ENCODE measurements around the gene RNF44. TPM values are rescaled to one million over a fixed set of nuclear protein-coding genes. Genes with fewer than 3 reads are reported as not detected.

Gene RNF44
- total RNA-seq (10 to 100 TPM in 2 of 4 donors, 1 to 10 TPM in 2; 7.6 to 15.0 (median 11.1) TPM), polyA plus RNA-seq (10 to 100 TPM; 18.0 to 64.0 (median 25.4) TPM)

DNA sequence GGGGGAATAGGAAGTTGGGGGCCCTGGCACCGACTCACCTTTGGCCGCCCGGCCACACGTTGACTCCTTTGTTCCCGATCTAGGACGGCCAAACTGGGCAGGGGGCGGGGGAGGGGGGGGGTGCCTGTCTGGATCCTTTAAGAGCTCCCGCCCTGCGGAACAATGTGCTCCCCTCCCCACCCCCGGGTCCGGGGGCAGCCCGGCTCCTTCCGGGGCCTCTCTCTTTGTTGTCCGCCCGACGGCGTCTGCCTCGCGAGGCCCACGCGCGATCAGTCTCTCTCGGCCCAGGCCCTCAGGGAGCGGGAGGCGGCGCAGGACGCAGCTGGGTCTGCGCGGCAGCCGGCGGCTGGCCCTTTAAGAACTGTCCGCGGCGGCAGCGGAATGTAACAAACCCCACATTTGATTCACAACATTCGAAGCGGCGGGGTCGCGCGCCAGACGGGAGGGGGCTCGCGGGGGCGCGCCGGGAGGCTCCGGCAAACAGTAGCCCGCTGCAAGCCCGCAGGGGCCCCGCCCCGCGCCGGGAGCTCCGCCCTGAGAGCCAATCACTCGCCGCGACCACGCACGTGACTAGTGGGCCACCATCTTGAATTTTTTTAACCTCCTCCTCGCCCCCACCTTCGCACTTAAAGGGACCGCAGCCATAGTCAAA lies at the start of gene RNF44:
RNF44 (minus strand) TSS at position 501 of the 652 bp plus-strand sequence. CDS start 4,930 bp downstream, outside the sequence.
- H3K27me3 ChIP-seq: no peaks in the 10 kb centered on the region
- H3K4me3 ChIP-seq: peak within 1 kb of the TSS; percentile 67 to 96 (median 90)
- TF ChIP-seq, protein P1, sequence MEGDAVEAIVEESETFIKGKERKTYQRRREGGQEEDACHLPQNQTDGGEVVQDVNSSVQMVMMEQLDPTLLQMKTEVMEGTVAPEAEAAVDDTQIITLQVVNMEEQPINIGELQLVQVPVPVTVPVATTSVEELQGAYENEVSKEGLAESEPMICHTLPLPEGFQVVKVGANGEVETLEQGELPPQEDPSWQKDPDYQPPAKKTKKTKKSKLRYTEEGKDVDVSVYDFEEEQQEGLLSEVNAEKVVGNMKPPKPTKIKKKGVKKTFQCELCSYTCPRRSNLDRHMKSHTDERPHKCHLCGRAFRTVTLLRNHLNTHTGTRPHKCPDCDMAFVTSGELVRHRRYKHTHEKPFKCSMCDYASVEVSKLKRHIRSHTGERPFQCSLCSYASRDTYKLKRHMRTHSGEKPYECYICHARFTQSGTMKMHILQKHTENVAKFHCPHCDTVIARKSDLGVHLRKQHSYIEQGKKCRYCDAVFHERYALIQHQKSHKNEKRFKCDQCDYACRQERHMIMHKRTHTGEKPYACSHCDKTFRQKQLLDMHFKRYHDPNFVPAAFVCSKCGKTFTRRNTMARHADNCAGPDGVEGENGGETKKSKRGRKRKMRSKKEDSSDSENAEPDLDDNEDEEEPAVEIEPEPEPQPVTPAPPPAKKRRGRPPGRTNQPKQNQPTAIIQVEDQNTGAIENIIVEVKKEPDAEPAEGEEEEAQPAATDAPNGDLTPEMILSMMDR (IDR thresholded peaks at IDR 0.05): no peak
- TF ChIP-seq EP300 (IDR thresholded peaks at IDR 0.05) (no peak), POLR2A (IDR thresholded peaks at IDR 0.05) (peak; percentile 45 to 63), POLR2AphosphoS5 (IDR thresholded peaks at IDR 0.05) (peak; percentile 48 to 77 (median 67))
- intact Hi-C loops (cut with DNase I): loop anchor here (2.0 to 10.0 kb wide), 4 partner anchors 88 to 488 kb away; partner anchors contain the start of genes FAF2, HIGD2A, KIAA1191 and NOP16
- 0 to 1% methylated on average over 63 of the region's 63 CpGs for WGBS, 2 donors
- H3K9me3 ChIP-seq: no peaks in the 10 kb centered on the region
- DNase-seq: peak; percentile 99
- no peaks in the 10 kb centered on the region for H3K36me3 ChIP-seq
- H3K4me1 ChIP-seq: peaks cover 0 to 62% (median 52%) of the 10 kb centered on the region in 4 donors
- peak within 1 kb of the TSS; percentile 93 to 99 (median 98) for H3K27ac ChIP-seq

DNA sequence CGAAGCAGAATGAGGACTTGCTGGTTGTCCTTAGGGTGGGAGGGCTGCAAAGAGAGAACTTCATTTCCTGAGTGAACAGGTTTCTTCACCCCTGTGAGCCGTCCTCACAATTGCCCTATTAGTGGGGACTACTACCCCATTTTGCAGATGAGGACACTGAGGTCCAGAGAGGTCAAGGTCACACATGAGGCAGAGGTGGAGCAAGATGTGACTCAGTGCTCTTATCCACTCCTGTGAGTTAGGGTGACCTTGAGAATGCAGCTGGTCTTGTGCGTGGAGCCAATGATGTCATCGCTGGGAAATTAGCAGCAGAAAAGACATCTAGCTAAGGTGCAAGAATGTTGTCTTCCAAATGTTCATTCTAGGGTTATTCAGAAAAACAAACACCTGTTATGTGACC lies 45.9 kb upstream of the RNF44 start:
- H3K9me3 ChIP-seq: peaks cover 4 to 14% (median 11%) of the 10 kb centered on the region in 4 donors
- WGBS, 2 donors: 89 to 90% methylated on average over 4 of the region's 4 CpGs
- H3K36me3 ChIP-seq: no peaks in the 10 kb centered on the region
- TF ChIP-seq EP300 (IDR thresholded peaks at IDR 0.05) (no peak), POLR2A (IDR thresholded peaks at IDR 0.05) (no peak), POLR2AphosphoS5 (IDR thresholded peaks at IDR 0.05) (no peak)
- TF ChIP-seq, protein P1 (IDR thresholded peaks at IDR 0.05): no peak
- DNase-seq: no peak
- no peak overlapping the region for H3K27ac ChIP-seq
- no peak overlapping the region for H3K4me3 ChIP-seq
- no peaks in the 10 kb centered on the region for H3K4me1 ChIP-seq
- intact Hi-C loops (cut with DNase I): no loop called here
- no peaks in the 10 kb centered on the region for H3K27me3 ChIP-seq

DNA sequence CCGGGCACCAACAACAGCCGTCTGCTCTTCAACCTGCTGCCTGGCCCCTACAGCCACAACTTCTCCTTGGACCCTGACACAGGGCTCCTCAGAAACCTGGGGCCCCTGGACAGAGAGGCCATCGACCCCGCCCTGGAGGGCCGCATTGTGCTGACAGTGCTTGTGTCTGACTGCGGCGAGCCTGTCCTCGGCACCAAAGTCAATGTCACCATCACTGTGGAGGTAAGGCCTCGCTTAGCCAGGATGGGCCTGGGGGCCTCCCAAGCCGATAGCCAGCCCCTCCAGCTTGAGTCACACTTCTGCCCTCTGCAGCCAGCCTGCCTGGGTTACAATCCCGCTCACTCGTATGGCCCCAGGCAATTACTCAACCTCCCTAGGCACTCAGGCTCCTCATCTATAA lies 44.2 kb upstream of the RNF44 start:
- Histone ChIP-seq H3K36me3 (no peaks in the 10 kb centered on the region), H3K4me1 (no peaks in the 10 kb centered on the region), H3K9me3 (peaks cover 4 to 14% (median 11%) of the 10 kb centered on the region in 4 donors), H3K4me3 (no peak overlapping the region), H3K27ac (no peak overlapping the region), H3K27me3 (no peaks in the 10 kb centered on the region)
- 93 to 94% methylated on average over 12 of the region's 12 CpGs for WGBS, 2 donors
- TF ChIP-seq POLR2AphosphoS5 (IDR thresholded peaks at IDR 0.05) (no peak), POLR2A (IDR thresholded peaks at IDR 0.05) (no peak), EP300 (IDR thresholded peaks at IDR 0.05) (no peak)
- TF ChIP-seq, protein P1 (IDR thresholded peaks at IDR 0.05): no peak
- no peak for DNase-seq
- intact Hi-C loops (cut with DNase I): no loop called here

DNA sequence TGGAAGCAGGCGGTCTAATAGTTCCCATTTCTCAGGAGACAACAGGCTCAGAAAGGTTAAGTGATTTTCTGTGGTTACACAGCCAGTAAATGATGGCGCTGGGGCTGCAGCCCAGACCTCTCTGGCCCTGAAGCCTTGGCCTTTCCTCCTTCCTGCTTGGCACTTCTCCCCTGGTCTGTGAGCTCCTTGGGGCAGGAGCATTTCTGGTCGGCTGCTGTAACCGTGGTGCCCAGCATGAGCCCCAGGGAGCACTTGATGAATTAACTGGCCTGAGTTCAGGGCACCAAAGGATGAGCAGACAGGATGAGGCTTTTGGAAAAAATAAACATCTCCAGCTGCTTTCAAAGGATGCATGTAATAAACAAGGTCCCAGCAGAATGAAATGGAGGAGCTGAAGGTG lies 42.1 kb upstream of the RNF44 start:
- peaks cover 0 to 2% (median 0%) of the 10 kb centered on the region in 4 donors for H3K9me3 ChIP-seq
- H3K27me3 ChIP-seq: peaks cover 0 to 13% (median 0%) of the 10 kb centered on the region in 3 donors
- 78 to 88% methylated on average over 4 of the region's 4 CpGs for WGBS, 2 donors
- no peak overlapping the region for H3K4me3 ChIP-seq
- no peaks in the 10 kb centered on the region for H3K4me1 ChIP-seq
- DNase-seq: no peak
- no peaks in the 10 kb centered on the region for H3K36me3 ChIP-seq
- no peak overlapping the region for H3K27ac ChIP-seq
- TF ChIP-seq POLR2AphosphoS5 (IDR thresholded peaks at IDR 0.05): no peak
- TF ChIP-seq, protein P1 (IDR thresholded peaks at IDR 0.05): no peak
- no peak for TF ChIP-seq POLR2A (IDR thresholded peaks at IDR 0.05)
- TF ChIP-seq EP300 (IDR thresholded peaks at IDR 0.05): no peak
- intact Hi-C loops (cut with DNase I): loop anchor here (10.0 kb wide), 2 partner anchors 65 to 165 kb away; partner anchors contain the start of genes CLTB and TSPAN17

Measured in sigmoid colon (tissue), 7 donors.